ENCODE measurements around the gene CTNND1.

Gene CTNND1

GRCh38 chr11:57729479-57729878, 32.1 kb upstream of the CTNND1 start:
- TF ChIP-seq, protein P1, sequence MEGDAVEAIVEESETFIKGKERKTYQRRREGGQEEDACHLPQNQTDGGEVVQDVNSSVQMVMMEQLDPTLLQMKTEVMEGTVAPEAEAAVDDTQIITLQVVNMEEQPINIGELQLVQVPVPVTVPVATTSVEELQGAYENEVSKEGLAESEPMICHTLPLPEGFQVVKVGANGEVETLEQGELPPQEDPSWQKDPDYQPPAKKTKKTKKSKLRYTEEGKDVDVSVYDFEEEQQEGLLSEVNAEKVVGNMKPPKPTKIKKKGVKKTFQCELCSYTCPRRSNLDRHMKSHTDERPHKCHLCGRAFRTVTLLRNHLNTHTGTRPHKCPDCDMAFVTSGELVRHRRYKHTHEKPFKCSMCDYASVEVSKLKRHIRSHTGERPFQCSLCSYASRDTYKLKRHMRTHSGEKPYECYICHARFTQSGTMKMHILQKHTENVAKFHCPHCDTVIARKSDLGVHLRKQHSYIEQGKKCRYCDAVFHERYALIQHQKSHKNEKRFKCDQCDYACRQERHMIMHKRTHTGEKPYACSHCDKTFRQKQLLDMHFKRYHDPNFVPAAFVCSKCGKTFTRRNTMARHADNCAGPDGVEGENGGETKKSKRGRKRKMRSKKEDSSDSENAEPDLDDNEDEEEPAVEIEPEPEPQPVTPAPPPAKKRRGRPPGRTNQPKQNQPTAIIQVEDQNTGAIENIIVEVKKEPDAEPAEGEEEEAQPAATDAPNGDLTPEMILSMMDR (IDR thresholded peaks at IDR 0.05; ENCODE audit: insufficient read depth, low read depth, low read length, missing control alignments) = no peak
- no peak for DNase-seq (ENCODE audit: low read depth)
- no peak overlapping the region for H3K4me3 ChIP-seq (ENCODE audit: low read depth, low read length)

- TF ChIP-seq, protein P1 (IDR thresholded peaks at IDR 0.05; ENCODE audit: insufficient read depth, low read depth, low read length, missing control alignments) = no peak
- H3K4me3 ChIP-seq (ENCODE audit: low read depth, low read length) = no peak overlapping the region
- DNase-seq (ENCODE audit: low read depth) = no peak
These were observed 28.9 kb upstream of the CTNND1 start for GRCh38 chr11:57732661-57733060.

- DNase-seq (ENCODE audit: low read depth) = peak; percentile 50
These were observed 25.8 kb upstream of the CTNND1 start for GRCh38 chr11:57735619-57736298.

DNA sequence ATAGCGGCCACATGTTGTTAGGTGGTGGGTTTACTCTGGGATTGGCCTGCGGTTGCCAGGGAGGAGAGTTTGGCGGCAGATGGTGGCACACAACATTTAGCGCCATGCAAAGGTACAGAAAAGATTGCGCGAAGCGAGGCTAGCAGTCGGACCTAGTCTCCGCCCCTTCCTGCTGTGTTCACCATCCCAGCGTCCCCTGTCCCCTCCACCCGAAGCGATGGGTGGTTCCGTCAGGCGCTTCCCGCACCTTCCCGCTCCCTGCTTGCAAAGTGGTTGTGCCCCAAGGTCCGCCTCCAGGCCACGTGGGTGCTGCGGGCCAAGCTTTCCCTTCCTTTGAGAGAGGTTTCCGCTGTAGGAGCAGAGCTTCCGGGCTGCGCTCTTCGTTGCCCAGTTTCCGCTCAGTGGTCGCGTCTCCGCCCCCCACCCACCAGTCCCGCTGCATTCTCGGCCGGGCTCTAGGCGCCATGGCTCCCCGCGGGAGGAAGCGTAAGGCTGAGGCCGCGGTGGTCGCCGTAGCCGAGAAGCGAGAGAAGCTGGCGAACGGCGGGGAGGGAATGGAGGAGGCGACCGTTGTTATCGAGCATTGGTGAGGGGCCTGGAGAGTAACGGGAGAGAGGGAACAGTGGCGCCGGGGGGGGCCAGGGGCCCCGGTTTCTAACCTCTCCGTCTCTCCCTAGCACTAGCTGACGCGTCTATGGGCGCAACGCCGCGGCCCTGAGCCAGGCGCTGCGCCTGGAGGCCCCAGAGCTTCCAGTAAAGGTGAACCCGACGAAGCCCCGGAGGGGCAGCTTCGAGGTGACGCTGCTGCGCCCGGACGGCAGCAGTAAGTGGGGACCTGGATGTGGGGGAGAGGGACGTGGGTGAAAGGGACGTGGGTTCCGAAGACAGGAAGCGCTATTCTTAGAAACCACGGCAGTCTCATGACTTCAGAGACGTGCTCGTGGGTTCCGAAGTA, 20.2 kb upstream of the CTNND1 start, which contains the start of gene SELENOH:
SELENOH (plus strand) TSS at position 360 of the 955 bp plus-strand sequence; CDS start at position 465, 105 bp downstream.
- TF ChIP-seq, protein P1 (IDR thresholded peaks at IDR 0.05; ENCODE audit: insufficient read depth, low read depth, low read length, missing control alignments) = no peak
- peak within 1 kb of the TSS; percentile 82 for H3K4me3 ChIP-seq (ENCODE audit: low read depth, low read length)
- peak; percentile 99 for DNase-seq (ENCODE audit: low read depth)

More at GRCh38 chr11:57735619-57736298, 25.8 kb upstream of the CTNND1 start:
- TF ChIP-seq, protein P1 (IDR thresholded peaks at IDR 0.05; ENCODE audit: insufficient read depth, low read depth, low read length, missing control alignments) = no peak
- no peak overlapping the region for H3K4me3 ChIP-seq (ENCODE audit: low read depth, low read length)

- no peak for DNase-seq (ENCODE audit: low read depth)
- peak overlapping the region; percentile 82 for H3K4me3 ChIP-seq (ENCODE audit: low read depth, low read length)
- TF ChIP-seq, protein P1 (IDR thresholded peaks at IDR 0.05; ENCODE audit: insufficient read depth, low read depth, low read length, missing control alignments) = no peak
These were observed 19.5 kb upstream of the CTNND1 start for GRCh38 chr11:57742087-57742452.

DNA sequence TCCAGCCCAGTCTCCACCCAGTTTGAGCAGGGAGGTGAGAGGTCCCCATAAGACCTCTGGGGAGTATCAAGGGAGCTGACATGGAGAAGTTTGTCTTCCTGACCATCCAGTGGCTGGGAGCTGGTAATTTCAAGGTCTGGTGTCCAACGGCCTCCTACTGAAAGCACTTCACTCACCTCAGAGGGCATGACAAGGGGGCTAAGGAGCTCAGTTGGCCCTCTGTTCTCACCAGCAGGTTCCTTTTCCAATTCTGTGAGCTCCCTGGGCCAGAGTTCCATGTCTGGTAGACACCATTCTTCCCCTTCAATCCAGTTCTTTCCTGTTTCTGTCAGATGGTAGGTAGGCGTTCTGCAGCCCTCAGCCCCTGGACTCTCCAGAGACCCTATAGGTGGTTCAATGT, 17.2 kb upstream of the CTNND1 start:
- TF ChIP-seq, protein P1 (IDR thresholded peaks at IDR 0.05; ENCODE audit: insufficient read depth, low read depth, low read length, missing control alignments) = no peak
- no peak overlapping the region for H3K4me3 ChIP-seq (ENCODE audit: low read depth, low read length)
- DNase-seq (ENCODE audit: low read depth) = no peak

All from GM12865 (cell line).